A673 (cell line): Measurements from ENCODE around the gene TTYH1.
"Not testable (repeated sequence)": the region's sequence is repeated elsewhere in the genome, so short reads cannot be mapped to it uniquely, and the experiment has no call there.

Source experiments
- EZH2 ChIP-seq: fragments of 200-600 bp; sonication (generic); IDR thresholded peaks from 2 replicates; pipeline ENCODE4 v1.6.1; 2017; ENCODE audit warnings: borderline replicate concordance, low read depth, mild to moderate bottlenecking, mixed read lengths, antibody characterized with exemption, low read length; ENCODE audit not compliant: poor library complexity, severe bottlenecking
- TF ChIP-seq, protein P1 (sequence below): fragments of 300-800, 200-600 bp; sonication (generic); conservative IDR thresholded peaks from 2 replicates; pipeline ENCODE4 v1.5.1; 2017; ENCODE audit warnings: low read depth, mild to moderate bottlenecking, antibody characterized with exemption, low read length, moderate library complexity, mixed read lengths

DNA sequence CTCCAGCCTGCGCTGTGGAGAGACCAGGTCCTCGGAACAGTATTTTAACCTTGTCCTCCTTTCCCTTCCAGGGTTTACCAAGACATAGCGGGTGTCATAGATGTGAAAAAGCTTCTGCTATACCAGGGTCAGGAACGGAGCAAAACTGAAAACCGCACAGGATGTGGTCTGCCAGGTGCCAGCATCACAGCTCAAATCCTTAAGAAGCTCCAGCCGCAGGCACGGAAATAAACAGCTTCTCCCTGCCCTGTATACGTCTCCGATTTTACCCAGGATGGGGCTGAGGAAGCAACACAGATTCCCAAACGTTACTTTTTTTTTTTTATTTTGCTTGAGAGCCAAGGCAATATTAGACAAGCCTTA is 44.8 kb upstream of the TTYH1 start:
- TF ChIP-seq EZH2: not testable (repeated sequence)
- TF ChIP-seq, protein P1, sequence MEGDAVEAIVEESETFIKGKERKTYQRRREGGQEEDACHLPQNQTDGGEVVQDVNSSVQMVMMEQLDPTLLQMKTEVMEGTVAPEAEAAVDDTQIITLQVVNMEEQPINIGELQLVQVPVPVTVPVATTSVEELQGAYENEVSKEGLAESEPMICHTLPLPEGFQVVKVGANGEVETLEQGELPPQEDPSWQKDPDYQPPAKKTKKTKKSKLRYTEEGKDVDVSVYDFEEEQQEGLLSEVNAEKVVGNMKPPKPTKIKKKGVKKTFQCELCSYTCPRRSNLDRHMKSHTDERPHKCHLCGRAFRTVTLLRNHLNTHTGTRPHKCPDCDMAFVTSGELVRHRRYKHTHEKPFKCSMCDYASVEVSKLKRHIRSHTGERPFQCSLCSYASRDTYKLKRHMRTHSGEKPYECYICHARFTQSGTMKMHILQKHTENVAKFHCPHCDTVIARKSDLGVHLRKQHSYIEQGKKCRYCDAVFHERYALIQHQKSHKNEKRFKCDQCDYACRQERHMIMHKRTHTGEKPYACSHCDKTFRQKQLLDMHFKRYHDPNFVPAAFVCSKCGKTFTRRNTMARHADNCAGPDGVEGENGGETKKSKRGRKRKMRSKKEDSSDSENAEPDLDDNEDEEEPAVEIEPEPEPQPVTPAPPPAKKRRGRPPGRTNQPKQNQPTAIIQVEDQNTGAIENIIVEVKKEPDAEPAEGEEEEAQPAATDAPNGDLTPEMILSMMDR: not testable (repeated sequence)
